K562 (cell line): ENCODE measurements around the gene MAGT1. TPM values are rescaled to one million over a fixed set of nuclear protein-coding genes. Genes with fewer than 3 reads are reported as not detected.
A peak's percentile ranks its signal among the peaks of the same experiment; 100 is the strongest.

ENCODE experiments used
- CREM ChIP-seq: IDR thresholded peaks from 2 replicates; pipeline ENCODE4 v1.6.1; 2014; ENCODE audit warnings: antibody characterized with exemption, low read depth
- FOXM1 ChIP-seq, 2 experiments: fragments of 450-650 bp in 1 of 2; sonication (generic) in 1 of 2; formaldehyde crosslinking in 1 of 2; IDR thresholded peaks; 2 replicates each; pipeline versions ENCODE4 v1.6.1 to v1.9.0; 2017 to 2022; ENCODE audit warnings: low read depth in 2 of 2, mild to moderate bottlenecking in 2 of 2, missing genetic modification reagents in 1 of 2, moderate library complexity in 1 of 2
- GTF2A2 ChIP-seq: IDR thresholded peaks from 2 replicates; pipeline ENCODE4 v1.6.1; 2016; ENCODE audit warnings: mild to moderate bottlenecking, missing genetic modification characterization, missing compliant biosample characterization
- MGA ChIP-seq: fragments of 450-650 bp; IDR thresholded peaks from 2 replicates; pipeline ENCODE4 v1.6.1; 2016; ENCODE audit warnings: mild to moderate bottlenecking, moderate library complexity
- MLLT1 ChIP-seq, 2 experiments: fragments of 450-650 bp; IDR thresholded peaks; 2 replicates each; pipeline ENCODE4 v1.6.1; 2016
- U2AF2 ChIP-seq: fragments of 200-400 bp; formaldehyde crosslinking; optimal IDR thresholded peaks from 2 replicates; pipeline ENCODE3; 2017; ENCODE audit warnings: low read depth, mild to moderate bottlenecking, low read length
- YY1 ChIP-seq, 3 experiments: IDR thresholded peaks; 2 replicates each; pipeline ENCODE4 v1.6.1; 2011; ENCODE audit warnings: low read length in 2 of 3, mild to moderate bottlenecking in 2 of 3, moderate library complexity in 2 of 3, borderline replicate concordance in 1 of 3, control low read depth in 1 of 3, low read depth in 1 of 3; ENCODE audit not compliant: insufficient read depth in 3 of 3, insufficient replicate concordance in 2 of 3, control insufficient read depth in 1 of 3, insufficient read length in 1 of 3; ENCODE audit errors: extremely low read depth in 1 of 3
- ZFX ChIP-seq: sonication (generic); formaldehyde crosslinking; IDR thresholded peaks from 2 replicates; pipeline ENCODE4 v1.8.0; 2022; ENCODE audit warnings: mild to moderate bottlenecking, missing genetic modification reagents, moderate library complexity
- ZNF740 ChIP-seq, 3 experiments: fragments of 200-800 bp in 1 of 3; sonication (Bioruptor generic) in 1 of 3; sonication (generic) in 1 of 3; formaldehyde crosslinking in 1 of 3; IDR thresholded peaks; 2 replicates each; pipeline versions ENCODE4 v1.6.1 to v1.8.0; 2016 to 2022; ENCODE audit warnings: mild to moderate bottlenecking in 2 of 3, missing compliant biosample characterization in 2 of 3, missing genetic modification characterization in 2 of 3, missing genetic modification reagents in 1 of 3
- polyA plus RNA-seq, 8 experiments: library from polyadenylated mRNA; depleted of rRNA in 4 of 8; stranded (reverse) in 5 of 8; unstranded in 3 of 8; fragments of >200 nt; fragmentation: Nextera tagmentation in 2 of 8; fragmentation: Illumina TruSeq in 1 of 8; extraction: Ambion mirVana in 2 of 8; extraction: Trizol in 1 of 8; gene quantifications; 2 replicates each; pipeline versions ENCODE4 v1.2.1 to v1.2.3, GENCODE V29; 2011 to 2014; ENCODE audit warnings: inconsistent platforms in 1 of 8, missing spikeins in 1 of 8
- total RNA-seq, 7 experiments: library from RNA; depleted of rRNA in 6 of 7; stranded (reverse); fragments of >200 nt in 6 of 7; fragmentation: Illumina TruSeq in 2 of 7; extraction: Trizol in 2 of 7; gene quantifications; 2 replicates each; pipeline versions ENCODE4 v1.2.1 to v1.2.3, GENCODE V29; 2011 to 2021; ENCODE audit warnings: low replicate concordance in 1 of 7

Gene MAGT1
- total and polyA plus RNA-seq, 9 of the 15 experiments (the other 6 are each of a cell fraction or from before 2014, with no cell fraction given) = 15.5 to 46.2 (median 28.8) TPM

GRCh38 chrX:77785486-77786364 is 109.5 kb downstream of the MAGT1 start, which contains the start of gene ATRX (continued):
- TF ChIP-seq MLLT1 (IDR thresholded peaks at IDR 0.05) (no peak), U2AF2 (no peak), MGA (peak; percentile 51; the same call in 1 of the 2 replicates), CREM (peak; percentile 35; the same call in 1 of the 2 replicates), ZFX (peak; percentile 88), GTF2A2 (tag) (no peak), FOXM1 (IDR thresholded peaks at IDR 0.05; ENCODE audit: low read depth) (0 out of 2 replicates have a peak, but pooled peaks have one; percentile 11), FOXM1 (CRISPR knock-in tag; IDR thresholded peaks at IDR 0.05; ENCODE audit: low read depth) (no peak), ZNF740 (CRISPR knock-in tag; IDR thresholded peaks at IDR 0.05) (peak; percentile 7; the same call in 1 of the 2 replicates), ZNF740 (tag; IDR thresholded peaks at IDR 0.05) (peak in 1 of 2 experiments; percentile 84; a peak in 2 of 4 replicates), YY1 (IDR thresholded peaks at IDR 0.05; ENCODE audit: borderline replicate concordance in 1 of 3, control insufficient read depth in 1 of 3, extremely low read depth in 1 of 3, insufficient read depth in 3 of 3, insufficient read length in 1 of 3, insufficient replicate concordance in 2 of 3, low read depth in 1 of 3, low read length in 2 of 3) (peak; percentile 83 to 95 (median 90))
